B cell (primary cell): ENCODE results near the gene ST6GALNAC3. TPM values are rescaled to one million over a fixed set of nuclear protein-coding genes. Genes with fewer than 3 reads are reported as not detected.

ENCODE experiments used
- ATAC-seq: fragments of 200-7000 bp; cut with Tn5 transposase; one replicate; pipeline ENCODE4 v1.10.0; 2021; ENCODE audit warnings: low read depth, mild to moderate bottlenecking, moderate number of reproducible peaks, moderate library complexity
- CTCF ChIA-PET: fragments of 350-600 bp; sonication (Branson Sonifier 250); formaldehyde crosslinking; loops from one replicate; lab custom pipeline; 2021; ENCODE audit warnings: antibody characterized with exemption, inconsistent platforms; lab: Charles Lee
- POLR2A ChIA-PET: fragments of 350-600 bp; sonication (Branson Sonifier 250); formaldehyde crosslinking; loops from one replicate; lab custom pipeline; 2021; ENCODE audit warnings: antibody characterized with exemption; lab: Charles Lee
- DNase-seq: peaks from one replicate; pipeline ENCODE4 v3.0.0; 2013
- H2AFZ ChIP-seq: 2 replicates; pipeline ENCODE4 v1.6.1; 2012; ENCODE audit warnings: mild to moderate bottlenecking, low read depth, low read length; ENCODE audit not compliant: insufficient read depth, poor library complexity, severe bottlenecking
- H3K27ac ChIP-seq, 2 donors: 1 replicate in 1 of 2; 2 replicates in 1 of 2; pipeline ENCODE4 v1.5.1; 2012 to 2013; ENCODE audit warnings: low read length in 2 of 2, mild to moderate bottlenecking in 2 of 2, moderate library complexity in 1 of 2
- H3K27me3 ChIP-seq, 4 experiments: fragments of 200-600 bp in 1 of 4; sonication (generic) in 1 of 4; replicated peaks in 1 of 4; 1 replicate in 2 of 4; 2 replicates in 2 of 4; pipeline versions ENCODE4 v1.6.1 to v1.7.0; 2013 to 2016; ENCODE audit warnings: low read length in 3 of 4, mild to moderate bottlenecking in 2 of 4, mixed read lengths in 1 of 4, moderate library complexity in 1 of 4; ENCODE audit not compliant: insufficient read depth in 4 of 4, control insufficient read depth in 3 of 4; ENCODE audit errors: control extremely low read depth in 1 of 4
- H3K36me3 ChIP-seq, 2 experiments: replicated peaks in 1 of 2; 1 replicate in 1 of 2; 2 replicates in 1 of 2; pipeline versions ENCODE4 v1.6.1 to v1.7.1; 2013; ENCODE audit warnings: low read length in 1 of 2; ENCODE audit not compliant: insufficient read depth in 2 of 2, control insufficient read depth in 1 of 2; ENCODE audit errors: control extremely low read depth in 1 of 2, extremely low read depth in 1 of 2
- H3K4me1 ChIP-seq, 2 donors: fragments of 200-600 bp in 1 of 2; sonication (generic) in 1 of 2; 1 replicate in 1 of 2; 2 replicates in 1 of 2; pipeline versions ENCODE4 v1.5.1 to v1.6.1; 2013 to 2017; ENCODE audit warnings: low read length in 2 of 2; ENCODE audit not compliant: control insufficient read depth in 2 of 2, insufficient read depth in 2 of 2
- H3K4me2 ChIP-seq: replicated peaks from 2 replicates; pipeline ENCODE3; 2012; ENCODE audit warnings: mild to moderate bottlenecking, low read depth, low read length; ENCODE audit not compliant: poor library complexity, severe bottlenecking
- H3K4me3 ChIP-seq, 5 experiments: fragments of 200-600 bp in 1 of 5; sonication (generic) in 1 of 5; 1 replicate in 3 of 5; 2 replicates in 2 of 5; pipeline versions ENCODE4 v1.5.1 to v1.7.0; 2011 to 2016; ENCODE audit warnings: low read length in 4 of 5, mild to moderate bottlenecking in 4 of 5, low read depth in 2 of 5, control low read depth in 1 of 5, moderate library complexity in 1 of 5; ENCODE audit not compliant: insufficient read depth in 1 of 5; ENCODE audit errors: control extremely low read depth in 1 of 5, extremely low read depth in 1 of 5
- H3K79me2 ChIP-seq: fragments of 200-600 bp; sonication (generic); one replicate; pipeline ENCODE4 v1.6.0; 2016; ENCODE audit warnings: low read length; ENCODE audit not compliant: control insufficient read depth, insufficient read depth
- H3K9ac ChIP-seq: fragments of 200-600 bp; sonication (generic); 2 replicates; pipeline ENCODE4 v1.6.1; 2017; ENCODE audit warnings: mild to moderate bottlenecking, low read length, moderate library complexity
- H3K9me3 ChIP-seq, 3 donors: one replicate each; pipeline versions ENCODE4 v1.6.1 to v1.7.1; 2013; ENCODE audit warnings: low read length in 2 of 3; ENCODE audit not compliant: control insufficient read depth in 2 of 3, insufficient read depth in 1 of 3; ENCODE audit errors: control extremely low read depth in 1 of 3
- H4K20me1 ChIP-seq: 2 replicates; pipeline ENCODE4 v1.6.0; 2012; ENCODE audit warnings: mild to moderate bottlenecking, low read length; ENCODE audit not compliant: insufficient read depth, control insufficient read depth, poor library complexity, severe bottlenecking
- H3K27ac Mint-ChIP-seq: one replicate; pipeline ENCODE4 v1.8.0; 2021; ENCODE audit warnings: mixed read lengths
- H3K27me3 Mint-ChIP-seq: one replicate; pipeline ENCODE4 v1.8.0; 2021; ENCODE audit warnings: mixed read lengths
- H3K4me1 Mint-ChIP-seq: one replicate; pipeline ENCODE4 v1.8.0; 2021; ENCODE audit warnings: mixed read lengths
- H3K4me3 Mint-ChIP-seq: one replicate; pipeline ENCODE4 v1.8.0; 2021; ENCODE audit warnings: mixed read lengths
- H3K9me3 Mint-ChIP-seq: one replicate; pipeline ENCODE4 v1.8.0; 2022; ENCODE audit warnings: mixed read lengths; ENCODE audit not compliant: insufficient read depth
- EZH2 ChIP-seq: IDR thresholded peaks from 2 replicates; pipeline ENCODE4 v1.6.1; 2012; ENCODE audit warnings: borderline replicate concordance, low read depth, mild to moderate bottlenecking, moderate library complexity, low read length; ENCODE audit not compliant: insufficient read depth, poor library complexity, severe bottlenecking
- WGBS: methylation state at CpG from one replicate; pipeline ENCODE4 v1.1.5; 2013; ENCODE audit warnings: missing lambda C conversion rate; ENCODE audit not compliant: insufficient coverage; 5-methylcytosine and 5-hydroxymethylcytosine counted together
- intact Hi-C: fragments of 100-400 bp; cut with micrococcal nuclease; formaldehyde crosslinking; loops from one replicate; pipeline ENCODE4 v1.10.0; 2022
- polyA plus RNA-seq: library from polyadenylated mRNA; depleted of rRNA; stranded (reverse); fragments of >200 nt; gene quantifications from 2 replicates; pipeline ENCODE4 v1.2.3, GENCODE V29; 2012
- total RNA-seq, 2 donors: library from RNA; stranded (reverse); fragments of 120-200 nt in 1 of 2; gene quantifications; 1 replicate in 1 of 2; 2 replicates in 1 of 2; pipeline versions ENCODE4 v1.2.3 to v1.2.4, GENCODE V29; 2013 to 2022
- TF ChIP-seq, protein P1 (sequence below): fragments of 200-600 bp; IDR thresholded peaks from one replicate; pipeline ENCODE4 v1.8.0; 2022; ENCODE audit warnings: antibody characterized with exemption, mild to moderate bottlenecking

Gene ST6GALNAC3
- total and polyA plus RNA-seq, 2 donors (not counting 1 experiment from before 2014, with no cell fraction given) = 3.0 to 17.3 TPM

DNA sequence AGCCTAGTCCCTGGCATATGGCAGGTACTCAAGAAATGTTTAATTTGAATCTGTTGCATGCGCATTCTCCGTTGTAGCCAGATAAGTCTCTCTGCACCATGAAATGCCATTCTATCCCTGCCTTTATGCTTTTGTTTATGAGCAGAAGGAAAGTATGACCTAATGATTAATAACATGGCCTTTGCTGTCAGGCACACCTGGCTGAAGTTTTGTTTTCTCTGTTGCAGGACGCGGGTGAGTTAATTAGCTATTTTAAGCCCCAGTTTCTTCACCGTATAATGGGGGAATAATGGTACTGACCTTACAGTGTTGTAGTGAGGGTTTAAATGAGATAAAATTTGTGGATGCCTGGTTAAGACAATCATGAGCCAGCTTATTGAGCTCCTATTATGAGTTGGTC lies 87.7 kb downstream of the ST6GALNAC3 start:
- CTCF ChIA-PET = interaction anchor here (3.8 kb wide), 1 partner anchor 9 kb away, joined by 23 read pairs; no protein-coding TSS in a partner anchor

DNA sequence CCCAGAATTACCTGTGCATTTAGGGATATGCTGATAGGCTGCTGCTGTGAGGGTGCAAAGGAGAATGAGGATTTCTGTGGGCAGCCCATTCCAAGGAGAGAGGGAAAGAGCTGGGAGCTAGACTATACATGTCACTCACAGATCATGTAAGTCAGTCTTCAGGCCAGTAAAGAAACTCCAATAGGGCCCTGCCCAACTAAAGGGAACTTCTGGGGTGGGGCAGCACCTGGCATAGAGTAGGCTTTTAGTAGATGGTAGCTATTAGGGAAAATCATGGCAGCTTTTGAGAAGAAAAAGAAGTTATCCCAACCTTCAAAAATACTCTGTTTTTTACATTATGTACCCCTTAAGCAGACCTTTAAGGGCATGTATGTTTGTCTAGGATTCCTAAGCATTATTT lies 89.6 kb downstream of the ST6GALNAC3 start:
- Mint-ChIP-seq H3K9me3 (peaks cover 5% of the 10 kb centered on the region), H3K27ac (no peak overlapping the region), H3K27me3 (peaks cover 10% of the 10 kb centered on the region), H3K4me3 (no peak overlapping the region), H3K4me1 (peaks cover 4% of the 10 kb centered on the region)
- no peak overlapping the region for H3K4me2 ChIP-seq
- ChIA-PET POLR2A (no interaction called here), CTCF (interaction anchor here (3.8 kb wide), 1 partner anchor 10 kb away, joined by 23 read pairs; no protein-coding TSS in a partner anchor)
- H3K27ac ChIP-seq = no peak overlapping the region
- no peaks in the 10 kb centered on the region for H3K36me3 ChIP-seq
- peaks cover 0 to 6% (median 0%) of the 10 kb centered on the region in 3 donors for H3K9me3 ChIP-seq
- no peak overlapping the region for H2AFZ ChIP-seq
- ATAC-seq (no peak), DNase-seq (no peak)
- peaks cover 11% of the 10 kb centered on the region for H3K79me2 ChIP-seq
- H4K20me1 ChIP-seq = no peaks in the 10 kb centered on the region
- intact Hi-C loops = no loop called here
- no peak for TF ChIP-seq EZH2
- TF ChIP-seq, protein P1, sequence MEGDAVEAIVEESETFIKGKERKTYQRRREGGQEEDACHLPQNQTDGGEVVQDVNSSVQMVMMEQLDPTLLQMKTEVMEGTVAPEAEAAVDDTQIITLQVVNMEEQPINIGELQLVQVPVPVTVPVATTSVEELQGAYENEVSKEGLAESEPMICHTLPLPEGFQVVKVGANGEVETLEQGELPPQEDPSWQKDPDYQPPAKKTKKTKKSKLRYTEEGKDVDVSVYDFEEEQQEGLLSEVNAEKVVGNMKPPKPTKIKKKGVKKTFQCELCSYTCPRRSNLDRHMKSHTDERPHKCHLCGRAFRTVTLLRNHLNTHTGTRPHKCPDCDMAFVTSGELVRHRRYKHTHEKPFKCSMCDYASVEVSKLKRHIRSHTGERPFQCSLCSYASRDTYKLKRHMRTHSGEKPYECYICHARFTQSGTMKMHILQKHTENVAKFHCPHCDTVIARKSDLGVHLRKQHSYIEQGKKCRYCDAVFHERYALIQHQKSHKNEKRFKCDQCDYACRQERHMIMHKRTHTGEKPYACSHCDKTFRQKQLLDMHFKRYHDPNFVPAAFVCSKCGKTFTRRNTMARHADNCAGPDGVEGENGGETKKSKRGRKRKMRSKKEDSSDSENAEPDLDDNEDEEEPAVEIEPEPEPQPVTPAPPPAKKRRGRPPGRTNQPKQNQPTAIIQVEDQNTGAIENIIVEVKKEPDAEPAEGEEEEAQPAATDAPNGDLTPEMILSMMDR = no peak
- H3K4me3 ChIP-seq = no peak overlapping the region
- no peaks in the 10 kb centered on the region for H3K27me3 ChIP-seq
- H3K4me1 ChIP-seq = peaks cover 0 to 3% of the 10 kb centered on the region in 2 donors
- no peak overlapping the region for H3K9ac ChIP-seq

More for the DNA sequence above, 87.7 kb downstream of the ST6GALNAC3 start:
- TF ChIP-seq EZH2 = no peak
- TF ChIP-seq, protein P1 = no peak
- POLR2A ChIA-PET = no interaction called here
- H3K27ac ChIP-seq = no peak overlapping the region
- Mint-ChIP-seq H3K9me3 (no peaks in the 10 kb centered on the region), H3K27me3 (peaks cover 2% of the 10 kb centered on the region), H3K4me1 (peaks cover 4% of the 10 kb centered on the region), H3K4me3 (no peak overlapping the region), H3K27ac (no peak overlapping the region)
- H3K4me1 ChIP-seq = peaks cover 0 to 3% of the 10 kb centered on the region in 2 donors
- H3K4me3 ChIP-seq = no peak overlapping the region
- 94% methylated on average over 2 of the region's 5 CpGs for WGBS
- H3K36me3 ChIP-seq = no peaks in the 10 kb centered on the region
- H3K4me2 ChIP-seq = no peak overlapping the region
- H4K20me1 ChIP-seq = no peaks in the 10 kb centered on the region
- H2AFZ ChIP-seq = no peak overlapping the region
- H3K9me3 ChIP-seq = peaks cover 0 to 3% (median 0%) of the 10 kb centered on the region in 3 donors
- H3K27me3 ChIP-seq = no peaks in the 10 kb centered on the region
- no peak for ATAC-seq
- peaks cover 9% of the 10 kb centered on the region for H3K79me2 ChIP-seq
- DNase-seq = no peak
- no peak overlapping the region for H3K9ac ChIP-seq
- intact Hi-C loops = no loop called here
